ENCODE results near the gene STAT3.

GRCh38 chr17:42373896-42374295 is 14.3 kb downstream of the STAT3 start:
- TF ChIP-seq CTCF (IDR thresholded peaks at IDR 0.05) (no peak), POLR2A (IDR thresholded peaks at IDR 0.05) (no peak)
